Ascending aorta (tissue), 2 donors: ENCODE data around the gene LAYN. TPM values are rescaled to one million over a fixed set of nuclear protein-coding genes. Genes with fewer than 3 reads are reported as not detected.

ENCODE experiments used
- DNase-seq, 2 donors: peaks; one replicate each; pipeline ENCODE4 v3.0.0-alpha.2; 2019; ENCODE audit warnings: low spot score in 2 of 2
- H3K27ac ChIP-seq, 2 donors: fragments of 200-600 bp; sonication (generic); one replicate each; pipeline ENCODE4 v1.5.1; 2016 to 2017; ENCODE audit warnings: mild to moderate bottlenecking in 1 of 2
- H3K27me3 ChIP-seq: fragments of 200-600 bp; sonication (generic); one replicate; pipeline ENCODE4 v1.5.1; 2017
- H3K36me3 ChIP-seq, 2 donors: fragments of 200-600 bp; sonication (generic); one replicate each; pipeline ENCODE4 v1.5.1; 2016
- H3K4me1 ChIP-seq, 2 donors: fragments of 200-600 bp; sonication (generic); one replicate each; pipeline ENCODE4 v1.5.1; 2016 to 2017; ENCODE audit warnings: mild to moderate bottlenecking in 1 of 2
- H3K4me3 ChIP-seq, 2 donors: fragments of 200-600 bp; sonication (generic); one replicate each; pipeline ENCODE4 v1.5.1; 2016 to 2017; ENCODE audit warnings: mild to moderate bottlenecking in 1 of 2
- H3K9me3 ChIP-seq, 2 donors: fragments of 200-600 bp; sonication (generic); one replicate each; pipeline ENCODE4 v1.5.1; 2016
- intact Hi-C: fragments of 100-400 bp; cut with DNase I; formaldehyde crosslinking; loops from one replicate; pipeline ENCODE4 v1.15.1; 2023
- total RNA-seq: library from RNA; depleted of rRNA; stranded (reverse); fragments of >200 nt; gene quantifications from one replicate; pipeline ENCODE4 v1.1.0, GENCODE V29; 2016
- TF ChIP-seq, protein P1 (sequence below), 3 experiments: fragments of 200-600 bp in 2 of 3; fragments of 450-650 bp in 1 of 3; sonication (generic) in 2 of 3; IDR thresholded peaks; one replicate each; pipeline ENCODE4 v1.5.1; 2016 to 2019; ENCODE audit warnings: antibody characterized with exemption in 3 of 3, mild to moderate bottlenecking in 1 of 3, moderate library complexity in 1 of 3

Gene LAYN
- total RNA-seq, 1 donor from 2014 or later, result 27.2 TPM

DNA sequence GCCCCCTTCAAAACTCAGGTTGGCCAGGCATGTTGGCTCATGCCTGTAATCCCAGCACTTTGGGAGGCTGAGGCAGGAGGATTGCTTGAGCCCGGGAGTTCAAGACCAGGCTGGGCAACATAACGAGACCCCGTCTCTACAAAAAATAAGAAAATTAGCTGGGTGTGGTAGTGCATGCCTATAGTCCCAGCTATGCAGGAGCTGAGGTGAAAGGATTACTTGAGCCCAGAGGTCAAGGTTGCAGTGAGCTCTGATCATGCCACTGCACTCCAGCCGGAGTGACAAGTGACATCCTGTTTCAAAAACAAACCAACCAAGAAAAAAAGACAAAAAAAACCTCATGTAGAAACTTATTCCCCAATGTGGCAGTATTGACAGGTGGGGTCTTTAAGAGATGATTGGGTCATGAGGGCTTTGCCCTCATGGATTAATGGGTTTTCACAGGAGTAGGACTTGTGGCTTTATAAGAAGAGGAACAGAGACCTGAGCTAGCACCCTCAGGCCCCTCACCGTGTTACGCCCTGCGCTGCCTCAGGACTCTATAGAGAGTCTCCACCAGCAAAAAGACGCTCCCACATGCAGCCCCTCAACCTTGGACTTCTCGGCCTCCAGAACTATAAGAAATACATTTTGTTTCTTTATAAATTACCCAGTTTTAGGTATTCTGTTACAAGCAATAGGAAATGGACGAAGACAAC is 22.3 kb downstream of the LAYN start:
- H3K36me3 ChIP-seq, result peaks cover 0 to 15% of the 10 kb centered on the region in 2 donors
- H3K4me3 ChIP-seq, result no peak overlapping the region
- no peaks in the 10 kb centered on the region for H3K27me3 ChIP-seq
- no peak overlapping the region for H3K27ac ChIP-seq
- no peaks in the 10 kb centered on the region for H3K9me3 ChIP-seq
- intact Hi-C loops, result no loop called here
- peaks cover 0 to 3% of the 10 kb centered on the region in 2 donors for H3K4me1 ChIP-seq
- DNase-seq, result no peak
- TF ChIP-seq, protein P1, sequence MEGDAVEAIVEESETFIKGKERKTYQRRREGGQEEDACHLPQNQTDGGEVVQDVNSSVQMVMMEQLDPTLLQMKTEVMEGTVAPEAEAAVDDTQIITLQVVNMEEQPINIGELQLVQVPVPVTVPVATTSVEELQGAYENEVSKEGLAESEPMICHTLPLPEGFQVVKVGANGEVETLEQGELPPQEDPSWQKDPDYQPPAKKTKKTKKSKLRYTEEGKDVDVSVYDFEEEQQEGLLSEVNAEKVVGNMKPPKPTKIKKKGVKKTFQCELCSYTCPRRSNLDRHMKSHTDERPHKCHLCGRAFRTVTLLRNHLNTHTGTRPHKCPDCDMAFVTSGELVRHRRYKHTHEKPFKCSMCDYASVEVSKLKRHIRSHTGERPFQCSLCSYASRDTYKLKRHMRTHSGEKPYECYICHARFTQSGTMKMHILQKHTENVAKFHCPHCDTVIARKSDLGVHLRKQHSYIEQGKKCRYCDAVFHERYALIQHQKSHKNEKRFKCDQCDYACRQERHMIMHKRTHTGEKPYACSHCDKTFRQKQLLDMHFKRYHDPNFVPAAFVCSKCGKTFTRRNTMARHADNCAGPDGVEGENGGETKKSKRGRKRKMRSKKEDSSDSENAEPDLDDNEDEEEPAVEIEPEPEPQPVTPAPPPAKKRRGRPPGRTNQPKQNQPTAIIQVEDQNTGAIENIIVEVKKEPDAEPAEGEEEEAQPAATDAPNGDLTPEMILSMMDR (IDR thresholded peaks at IDR 0.05), result no peak

- H3K36me3 ChIP-seq, result peaks cover 0 to 11% of the 10 kb centered on the region in 2 donors
- H3K27me3 ChIP-seq, result no peaks in the 10 kb centered on the region
- no peak overlapping the region for H3K4me3 ChIP-seq
- no peak overlapping the region for H3K27ac ChIP-seq
- no peaks in the 10 kb centered on the region for H3K9me3 ChIP-seq
- intact Hi-C loops, result loop anchor here (1.0 to 5.0 kb wide), 3 partner anchors 37 to 276 kb away; partner anchors contain the start of gene SIK2
- peak in 1 of 2 donors; percentile 85 for DNase-seq
- no peaks in the 10 kb centered on the region for H3K4me1 ChIP-seq
- TF ChIP-seq, protein P1 (IDR thresholded peaks at IDR 0.05), result peak; percentile 70 to 92 (median 90)
Measured at GRCh38 chr11:111565114-111565720, 24.7 kb downstream of the LAYN start.

GRCh38 chr11:111566324-111566723 is 25.8 kb downstream of the LAYN start:
- Histone ChIP-seq H3K4me3 (no peak overlapping the region), H3K4me1 (no peaks in the 10 kb centered on the region), H3K27me3 (no peaks in the 10 kb centered on the region), H3K27ac (no peak overlapping the region), H3K36me3 (no peaks in the 10 kb centered on the region), H3K9me3 (no peaks in the 10 kb centered on the region)
- TF ChIP-seq, protein P1 (IDR thresholded peaks at IDR 0.05), result no peak
- intact Hi-C loops, result loop anchor here (5.0 kb wide), 1 partner anchor 36 kb away; the partner anchor contains the start of gene SIK2
- DNase-seq, result no peak

DNA sequence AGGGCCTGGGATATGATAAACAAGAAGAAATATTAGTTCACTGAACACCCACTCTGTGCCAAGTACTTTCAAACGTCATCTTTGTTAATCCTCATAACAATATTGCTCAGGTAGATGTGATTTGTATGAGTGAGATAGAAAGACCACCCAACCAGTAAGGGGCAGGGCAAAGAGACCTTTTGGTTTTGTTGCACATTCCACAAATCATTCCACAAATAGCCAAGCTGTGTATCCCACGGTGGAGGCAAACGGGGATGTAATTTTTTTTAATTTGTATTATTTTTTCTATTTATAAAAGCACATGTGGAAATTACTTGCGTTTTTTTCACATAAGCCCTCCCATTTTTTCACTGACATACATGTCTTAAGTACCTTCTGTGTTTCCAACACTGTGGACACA is 29.0 kb downstream of the LAYN start:
- Histone ChIP-seq H3K4me3 (no peak overlapping the region), H3K27ac (no peak overlapping the region), H3K36me3 (no peaks in the 10 kb centered on the region), H3K4me1 (peaks cover 0 to 7% of the 10 kb centered on the region in 2 donors), H3K9me3 (no peaks in the 10 kb centered on the region), H3K27me3 (no peaks in the 10 kb centered on the region)
- DNase-seq, result no peak
- intact Hi-C loops, result loop anchor here (5.0 kb wide), 1 partner anchor 33 kb away; the partner anchor contains the start of gene SIK2
- TF ChIP-seq, protein P1 (IDR thresholded peaks at IDR 0.05), result no peak

DNA sequence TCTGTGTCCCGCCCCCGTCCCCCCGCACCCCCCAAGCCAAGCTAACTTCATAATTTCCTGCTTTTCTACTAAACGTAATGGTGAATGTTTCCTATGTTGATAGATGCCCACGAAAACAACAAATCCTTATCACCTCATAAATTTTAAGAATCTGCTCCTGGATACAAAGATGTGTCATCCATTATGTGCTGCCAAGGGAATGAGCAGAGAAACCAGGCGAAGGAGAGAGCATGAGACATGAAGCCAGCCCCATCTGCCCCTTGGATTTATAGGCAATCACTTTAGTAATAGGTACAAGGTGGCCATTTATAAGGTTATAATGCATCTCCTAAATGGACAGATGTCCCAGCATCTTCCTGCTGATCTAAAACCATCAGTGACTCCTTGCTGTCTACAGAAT is 30.3 kb downstream of the LAYN start:
- Histone ChIP-seq H3K4me1 (peaks cover 0 to 7% of the 10 kb centered on the region in 2 donors), H3K27ac (no peak overlapping the region), H3K4me3 (no peak overlapping the region), H3K9me3 (no peaks in the 10 kb centered on the region), H3K36me3 (no peaks in the 10 kb centered on the region), H3K27me3 (no peaks in the 10 kb centered on the region)
- intact Hi-C loops, result no loop called here
- TF ChIP-seq, protein P1 (IDR thresholded peaks at IDR 0.05), result no peak
- DNase-seq, result no peak
